VCaP (cell line): Measurements from ENCODE around the gene FOXO3.
"Not testable (repeated sequence)": the region's sequence is repeated elsewhere in the genome, so short reads cannot be mapped to it uniquely, and the experiment has no call there.

Source experiments
- H3K27ac ChIP-seq: fragments of 450-650 bp; 2 replicates; pipeline ENCODE4 v1.5.1; 2017
- CTCF ChIP-seq: fragments of 450-650 bp; conservative IDR thresholded peaks from 2 replicates; pipeline ENCODE4 v1.5.1; 2017; ENCODE audit warnings: mild to moderate bottlenecking, moderate library complexity

The FOXO3 gene

GRCh38 chr6:108653949-108654348 is 93.2 kb downstream of the FOXO3 start:
- TF ChIP-seq CTCF: no peak
- H3K27ac ChIP-seq: peak overlapping the region; percentile 45

GRCh38 chr6:108654465-108655106 is 93.9 kb downstream of the FOXO3 start:
- peak overlapping the region; percentile 45 for H3K27ac ChIP-seq
- TF ChIP-seq CTCF: no peak

GRCh38 chr6:108655806-108656651 is 95.3 kb downstream of the FOXO3 start:
- H3K27ac ChIP-seq: no peak overlapping the region
- no peak for TF ChIP-seq CTCF

- TF ChIP-seq CTCF: no peak
- no peak overlapping the region for H3K27ac ChIP-seq
Measured at GRCh38 chr6:108656836-108657235, 96.1 kb downstream of the FOXO3 start.

GRCh38 chr6:108658174-108658573 is 97.5 kb downstream of the FOXO3 start:
- H3K27ac ChIP-seq: no peak overlapping the region
- TF ChIP-seq CTCF: no peak

GRCh38 chr6:108658785-108659184 is 98.1 kb downstream of the FOXO3 start:
- H3K27ac ChIP-seq: not testable (repeated sequence)

GRCh38 chr6:108660251-108660650 is 99.5 kb downstream of the FOXO3 start:
- TF ChIP-seq CTCF: no peak
- H3K27ac ChIP-seq: no peak overlapping the region; the same call in 1 of the 2 replicates

GRCh38 chr6:108661430-108661829 is 100.7 kb downstream of the FOXO3 start:
- H3K27ac ChIP-seq: peak overlapping the region; percentile 37
- no peak for TF ChIP-seq CTCF
